Measurements from ENCODE around the gene RASGRF2.

Gene RASGRF2

GRCh38 chr5:80951366-80951765 is 8.8 kb upstream of the RASGRF2 start:
- DNase-seq (ENCODE audit: low read depth, low spot score) = no peak

GRCh38 chr5:80953587-80953986 is 6.6 kb upstream of the RASGRF2 start:
- DNase-seq (ENCODE audit: low read depth, low spot score) = no peak

- DNase-seq (ENCODE audit: low read depth, low spot score) = no peak
Observed at GRCh38 chr5:80955082-80955590, 5.0 kb upstream of the RASGRF2 start.

GRCh38 chr5:80956272-80956671 is 3.9 kb upstream of the RASGRF2 start:
- DNase-seq (ENCODE audit: low read depth, low spot score) = no peak

- peak; percentile 86 for DNase-seq (ENCODE audit: low read depth, low spot score)
Observed at GRCh38 chr5:80957031-80957761, 3.0 kb upstream of the RASGRF2 start.

- DNase-seq (ENCODE audit: low read depth, low spot score) = no peak
Observed at GRCh38 chr5:80958616-80959015, 1.5 kb upstream of the RASGRF2 start.

GRCh38 chr5:80959138-80959537 is 1.0 kb upstream of the RASGRF2 start:
- DNase-seq (ENCODE audit: low read depth, low spot score) = no peak

- peak; percentile 77 for DNase-seq (ENCODE audit: low read depth, low spot score)
Observed at GRCh38 chr5:80960531-80961375, 590 bp downstream of the RASGRF2 start.

- peak; percentile 57 for DNase-seq (ENCODE audit: low read depth, low spot score)
Observed at GRCh38 chr5:80961376-80962281, 1.5 kb downstream of the RASGRF2 start.

GRCh38 chr5:80962630-80963520 is 2.7 kb downstream of the RASGRF2 start:
- peak; percentile 53 for DNase-seq (ENCODE audit: low read depth, low spot score)

GRCh38 chr5:80963521-80963895 is 3.3 kb downstream of the RASGRF2 start:
- no peak for DNase-seq (ENCODE audit: low read depth, low spot score)

- DNase-seq (ENCODE audit: low read depth, low spot score) = peak; percentile 34
Observed at GRCh38 chr5:80963966-80964481, 3.9 kb downstream of the RASGRF2 start.

GRCh38 chr5:80964491-80964890 is 4.3 kb downstream of the RASGRF2 start:
- DNase-seq (ENCODE audit: low read depth, low spot score) = peak; percentile 31

- peak; percentile 58 for DNase-seq (ENCODE audit: low read depth, low spot score)
Observed at GRCh38 chr5:80964919-80965318, 4.8 kb downstream of the RASGRF2 start.

- peak; percentile 83 for DNase-seq (ENCODE audit: low read depth, low spot score)
Observed at GRCh38 chr5:80967500-80968181, 7.5 kb downstream of the RASGRF2 start.

GRCh38 chr5:80973027-80973426 is 12.9 kb downstream of the RASGRF2 start:
- DNase-seq (ENCODE audit: low read depth, low spot score) = no peak

GRCh38 chr5:80975065-80975464 is 14.9 kb downstream of the RASGRF2 start:
- DNase-seq (ENCODE audit: low read depth, low spot score) = peak; percentile 59

- no peak for DNase-seq (ENCODE audit: low read depth, low spot score)
Observed at GRCh38 chr5:80976985-80977384, 16.8 kb downstream of the RASGRF2 start.

- DNase-seq (ENCODE audit: low read depth, low spot score) = peak; percentile 39
Observed at GRCh38 chr5:80977764-80978163, 17.6 kb downstream of the RASGRF2 start.

All from astrocyte of the hippocampus (primary cell).